NCI-H2029 (cell line): Measurements from ENCODE around the gene KRT74.
"Not testable (repeated sequence)": the region's sequence is repeated elsewhere in the genome, so short reads cannot be mapped to it uniquely, and the experiment has no call there.

Source experiments
- DNase-seq: peaks from one replicate; lab custom pipeline; 2025; lab: John Stamatoyannopoulos, UW

Gene KRT74

GRCh38 chr12:52602552-52602951 is 28.9 kb upstream of the KRT74 start:
- no peak for DNase-seq

GRCh38 chr12:52601671-52602070 is 28.0 kb upstream of the KRT74 start:
- no peak for DNase-seq

GRCh38 chr12:52600941-52601481 is 27.4 kb upstream of the KRT74 start, which contains the start of gene KRT72:
TSS of gene KRT72 (minus strand) at chr12:52601463. CDS start at chr12:52601452, 11 bp downstream.
- no peak for DNase-seq

- DNase-seq: no peak
These were observed 26.8 kb upstream of the KRT74 start for GRCh38 chr12:52600475-52600874.

GRCh38 chr12:52600071-52600470 is 26.4 kb upstream of the KRT74 start:
- no peak for DNase-seq

GRCh38 chr12:52598966-52599365 is 25.3 kb upstream of the KRT74 start:
- no peak for DNase-seq

- not testable (repeated sequence) for DNase-seq
These were observed 20.6 kb upstream of the KRT74 start for GRCh38 chr12:52594237-52594636.

- no peak for DNase-seq
These were observed 17.9 kb upstream of the KRT74 start for GRCh38 chr12:52591521-52591920.

- DNase-seq: no peak
These were observed 16.4 kb upstream of the KRT74 start for GRCh38 chr12:52590021-52590420.

- no peak for DNase-seq
These were observed 13.9 kb upstream of the KRT74 start for GRCh38 chr12:52587563-52587962.

GRCh38 chr12:52585946-52586345 is 12.3 kb upstream of the KRT74 start:
- DNase-seq: no peak

- DNase-seq: no peak
These were observed 11.4 kb upstream of the KRT74 start for GRCh38 chr12:52585066-52585465.

- DNase-seq: no peak
These were observed 10.6 kb upstream of the KRT74 start for GRCh38 chr12:52584156-52584682.

GRCh38 chr12:52582971-52583456 is 9.4 kb upstream of the KRT74 start:
- DNase-seq: peak; percentile 57

- no peak for DNase-seq
These were observed 8.8 kb upstream of the KRT74 start for GRCh38 chr12:52582486-52582885.

- peak; percentile 53 for DNase-seq
These were observed 7.8 kb upstream of the KRT74 start for GRCh38 chr12:52581481-52581880.

- DNase-seq: no peak
These were observed 7.4 kb upstream of the KRT74 start for GRCh38 chr12:52581066-52581465.

GRCh38 chr12:52580496-52580895 is 6.9 kb upstream of the KRT74 start:
- no peak for DNase-seq

- no peak for DNase-seq
These were observed 6.1 kb upstream of the KRT74 start for GRCh38 chr12:52579468-52580465.

GRCh38 chr12:52578469-52578868 is 4.8 kb upstream of the KRT74 start:
- no peak for DNase-seq

GRCh38 chr12:52577316-52577715 is 3.7 kb upstream of the KRT74 start:
- no peak for DNase-seq

GRCh38 chr12:52575948-52576347 is 2.3 kb upstream of the KRT74 start:
- no peak for DNase-seq

GRCh38 chr12:52575256-52575655 is 1.6 kb upstream of the KRT74 start:
- DNase-seq: no peak
